ENCODE measurements around the gene PCLO.

DNA sequence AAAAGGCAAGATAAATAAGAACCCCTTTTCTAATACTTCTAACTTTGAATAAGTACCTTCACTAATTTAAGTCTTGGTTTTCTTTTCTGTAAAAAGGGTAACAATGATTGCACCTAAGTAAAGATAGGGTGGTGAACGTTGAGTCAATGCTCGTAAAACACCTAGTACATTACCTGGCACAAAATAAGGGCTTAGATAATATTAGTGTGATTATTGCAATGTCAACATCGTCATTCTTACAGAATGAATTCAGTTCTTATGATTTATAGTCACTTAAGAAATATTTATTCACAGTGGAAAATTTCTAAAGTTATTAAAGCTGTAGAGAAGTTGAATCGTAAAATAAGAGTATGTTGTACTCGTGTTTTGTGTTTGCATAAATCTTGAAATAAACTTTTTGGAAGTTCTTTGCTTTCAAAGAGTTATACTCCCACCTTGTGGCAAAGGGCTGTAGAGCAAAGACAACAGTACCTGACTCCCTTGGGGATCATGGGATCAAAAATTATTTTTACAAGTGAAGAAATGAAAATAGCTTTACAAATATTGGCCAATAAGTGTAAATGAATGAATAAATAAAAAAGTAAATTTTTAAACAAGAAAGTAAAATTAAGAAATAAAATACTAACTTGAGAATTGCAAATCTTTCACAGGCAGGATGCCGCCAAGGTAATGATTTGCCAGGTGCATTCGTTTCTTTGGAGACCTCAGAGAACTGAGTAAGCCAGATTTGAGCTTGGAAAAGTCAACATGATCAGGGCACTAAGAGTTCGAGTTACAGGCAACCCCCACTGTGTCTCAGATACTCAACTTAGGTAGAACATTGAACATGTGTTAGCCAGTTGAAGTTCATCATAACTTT, 433.3 kb downstream of the PCLO start:
- TF ChIP-seq POLR2A (IDR thresholded peaks at IDR 0.05; ENCODE audit: low read depth, low read length), result no peak
- no peak for TF ChIP-seq POLR2AphosphoS5 (IDR thresholded peaks at IDR 0.05; ENCODE audit: low read depth, low read length)
- no peak for TF ChIP-seq TAF1 (IDR thresholded peaks at IDR 0.05; ENCODE audit: low read depth, low read length)
- TF ChIP-seq PAX5 (IDR thresholded peaks at IDR 0.05; ENCODE audit: insufficient read depth, low read length, severe bottlenecking), result no peak
- no peak for TF ChIP-seq POU2F2 (IDR thresholded peaks at IDR 0.05; ENCODE audit: low read depth, low read length)

All from GM12891 (cell line).